Measurements from ENCODE around the gene MORN1.

GRCh38 chr1:2398871-2399270 is 7.5 kb upstream of the MORN1 start:
- TF ChIP-seq CREB1 (IDR thresholded peaks at IDR 0.05; ENCODE audit: low read depth): no peak
- no peak for TF ChIP-seq TAF1 (IDR thresholded peaks at IDR 0.05; ENCODE audit: low read depth)
- TF ChIP-seq YY1 (IDR thresholded peaks at IDR 0.05; ENCODE audit: low read depth): no peak
- no peak for TF ChIP-seq MAX (IDR thresholded peaks at IDR 0.05)
- TF ChIP-seq USF1 (IDR thresholded peaks at IDR 0.05): no peak
- no peak for TF ChIP-seq ZBTB7A (IDR thresholded peaks at IDR 0.05; ENCODE audit: low read depth)
- TF ChIP-seq RAD21 (IDR thresholded peaks at IDR 0.05; ENCODE audit: low read depth): no peak
- TF ChIP-seq EP300 (IDR thresholded peaks at IDR 0.05; ENCODE audit: borderline replicate concordance): no peak
- TF ChIP-seq REST (IDR thresholded peaks at IDR 0.05; ENCODE audit: low read depth): no peak
- no peak for TF ChIP-seq NFIC (IDR thresholded peaks at IDR 0.05)
- no peak for TF ChIP-seq TEAD4 (IDR thresholded peaks at IDR 0.05)
- no peak for TF ChIP-seq CEBPB (IDR thresholded peaks at IDR 0.05)
